Forelimb muscle (tissue), 1 donor: ENCODE results near the gene ACAD10. TPM values are rescaled to one million over a fixed set of nuclear protein-coding genes. Genes with fewer than 3 reads are reported as not detected.
"Not testable (repeated sequence)": the region's sequence is repeated elsewhere in the genome, so short reads cannot be mapped to it uniquely, and the experiment has no call there.

ENCODE experiments used
- DNase-seq: peaks from one replicate; pipeline ENCODE4 v3.0.0-alpha.2; 2013; ENCODE audit warnings: low read depth
- polyA plus RNA-seq: library from polyadenylated mRNA; unstranded; fragments of 120-200 nt; gene quantifications from one replicate; pipeline ENCODE4 v1.2.1, GENCODE V29; 2013; ENCODE audit not compliant: insufficient read length

ACAD10 gene
- polyA plus RNA-seq, 1 donor = 17.7 TPM

DNA sequence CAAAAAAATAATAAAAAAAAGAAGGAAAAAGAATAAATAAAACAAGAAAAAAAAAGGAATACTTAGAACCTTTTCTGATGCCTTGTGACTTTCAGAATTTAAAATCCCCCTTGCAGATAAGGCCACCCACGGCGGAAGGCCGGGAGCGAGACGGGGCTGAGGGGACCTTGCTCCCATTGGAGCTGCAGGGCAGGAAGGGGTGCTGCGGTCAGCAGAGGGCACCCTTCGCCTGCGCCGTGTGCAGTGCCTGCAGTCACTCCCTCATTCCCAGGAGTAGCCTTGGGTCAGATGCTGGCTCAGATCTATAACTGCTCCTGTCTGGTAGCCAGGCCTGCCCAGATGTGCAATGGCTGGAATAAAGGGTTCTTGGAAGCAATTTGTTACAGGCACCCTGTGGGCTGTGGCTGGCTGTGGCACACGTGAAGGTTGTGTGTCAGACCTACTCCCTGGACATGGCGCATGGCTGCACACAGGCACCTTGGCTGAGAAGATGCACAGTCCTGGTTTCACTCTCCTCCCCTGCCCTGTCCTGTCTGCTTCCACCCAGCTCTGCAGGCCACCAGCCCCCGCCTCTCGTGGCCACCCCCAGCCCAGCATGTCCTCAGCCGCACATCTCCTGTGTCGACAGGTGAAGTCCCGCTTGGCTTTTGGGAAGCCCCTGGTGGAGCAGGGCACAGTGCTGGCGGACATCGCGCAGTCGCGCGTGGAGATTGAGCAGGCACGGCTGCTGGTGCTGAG, 67.5 kb downstream of the ACAD10 start:
- no peak for DNase-seq

DNA sequence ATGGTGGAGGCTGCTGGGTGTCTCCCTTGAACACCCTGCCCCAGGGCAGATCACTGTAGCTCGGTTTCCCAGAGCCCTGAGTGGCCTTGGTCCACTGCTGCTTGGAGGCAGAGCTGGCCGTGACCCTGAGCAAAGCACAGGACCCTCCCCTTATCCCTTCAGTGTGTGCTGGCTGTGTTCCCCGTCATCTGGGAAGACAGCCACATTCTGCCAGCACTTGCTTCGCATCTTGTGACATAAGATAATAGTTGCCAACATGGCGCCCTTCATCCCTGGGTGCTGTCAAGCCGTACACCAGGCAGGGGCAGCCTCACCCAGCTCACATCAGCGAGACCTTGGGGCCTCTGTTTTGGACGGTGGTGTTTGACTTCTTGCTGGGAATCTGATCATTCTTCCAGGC, 68.8 kb downstream of the ACAD10 start:
- DNase-seq = no peak

DNA sequence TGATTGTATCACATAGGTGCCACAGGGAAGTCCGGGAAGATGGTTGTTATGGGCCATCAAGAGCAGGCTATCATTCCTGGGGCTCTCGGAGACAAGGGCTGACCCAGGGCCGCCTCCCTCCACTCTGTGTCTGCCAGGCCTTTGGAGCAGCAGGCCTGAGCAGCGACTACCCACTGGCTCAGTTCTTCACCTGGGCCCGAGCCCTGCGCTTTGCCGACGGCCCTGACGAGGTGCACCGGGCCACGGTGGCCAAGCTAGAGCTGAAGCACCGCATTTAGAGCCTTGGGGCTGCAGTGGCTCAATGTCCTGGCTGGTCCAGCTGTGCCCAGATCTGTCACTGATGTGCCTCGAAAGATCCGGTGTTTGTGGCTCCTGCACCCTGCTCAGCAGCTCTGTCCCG, 70.3 kb downstream of the ACAD10 start:
- no peak for DNase-seq

DNA sequence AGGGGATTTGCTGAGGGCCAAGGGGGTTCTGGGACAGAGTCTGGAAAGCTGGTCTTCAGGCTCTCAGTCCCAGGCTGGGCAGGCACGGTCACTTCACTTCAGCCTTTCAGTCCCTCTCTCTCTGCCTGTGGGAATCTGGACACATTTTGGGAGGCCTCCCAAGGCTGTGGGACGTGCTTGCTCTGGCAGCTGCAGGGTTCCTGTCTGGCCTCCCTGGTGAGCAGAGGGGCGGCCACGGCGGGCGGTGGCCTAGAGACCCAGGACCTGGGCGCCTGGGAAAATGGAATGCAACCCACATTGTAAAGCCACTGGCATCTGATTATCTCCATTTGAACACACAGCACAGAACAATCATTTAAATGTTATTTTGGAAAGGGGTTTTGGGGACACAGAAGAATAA, 70.8 kb downstream of the ACAD10 start:
- no peak for DNase-seq

DNA sequence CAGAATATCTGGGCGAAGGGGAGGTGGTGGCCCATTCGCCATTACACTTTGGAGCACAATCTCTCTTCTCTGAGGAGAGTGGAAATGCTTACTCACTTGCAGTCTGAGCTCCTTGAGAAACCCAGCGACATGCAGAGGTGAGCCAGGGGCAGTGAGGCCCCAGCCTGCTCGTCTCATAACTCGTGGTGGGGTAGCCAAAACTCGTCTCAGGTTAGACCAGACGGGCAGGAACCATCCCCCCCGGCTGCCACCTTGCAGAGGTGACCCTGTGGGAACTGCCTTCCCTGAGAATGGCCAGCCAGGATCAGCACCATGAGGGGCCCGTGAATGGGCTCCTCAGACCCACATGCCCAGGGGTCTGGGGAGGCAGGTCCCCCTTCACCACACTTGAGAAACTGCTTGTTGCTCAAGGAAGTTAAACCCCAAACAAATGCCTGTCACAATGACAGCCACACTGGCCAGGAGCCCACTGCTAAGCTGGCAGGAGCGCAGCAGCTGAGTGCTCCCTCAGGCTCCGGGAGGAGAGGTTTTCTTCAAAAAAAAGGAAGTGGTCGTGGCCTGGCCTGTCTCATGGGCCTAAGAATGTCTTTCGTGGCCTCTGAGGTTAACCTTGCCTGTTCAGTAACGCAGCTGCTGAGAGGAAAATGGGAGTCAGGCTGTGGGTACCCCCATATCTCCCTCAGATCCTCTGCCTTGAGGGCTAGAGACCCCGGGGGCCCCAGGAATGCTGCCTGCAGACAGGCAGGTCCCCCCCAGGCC, 71.7 kb downstream of the ACAD10 start:
- DNase-seq = no peak

DNA sequence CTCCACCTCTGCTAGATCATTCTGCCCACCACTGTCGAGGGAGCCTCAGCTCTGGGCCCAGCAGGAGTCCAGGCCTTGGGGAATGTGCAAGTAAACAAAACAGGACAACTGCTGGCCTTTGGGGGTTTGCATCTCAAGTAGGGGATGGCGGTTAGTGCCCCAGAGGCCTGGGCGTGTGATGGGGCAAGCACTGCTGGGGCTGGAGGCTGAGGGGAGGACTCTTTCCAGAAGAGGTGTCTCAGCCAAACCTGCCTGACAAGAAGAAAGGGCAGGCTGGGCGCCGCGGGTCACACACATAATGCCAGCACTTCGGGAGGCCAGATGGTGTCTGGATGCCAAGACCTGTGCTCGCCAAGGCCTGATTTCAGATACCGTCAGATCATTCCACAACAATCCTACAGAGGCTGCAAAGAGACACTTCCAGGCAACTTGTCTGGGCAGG, 72.3 kb downstream of the ACAD10 start:
- DNase-seq = no peak

DNA sequence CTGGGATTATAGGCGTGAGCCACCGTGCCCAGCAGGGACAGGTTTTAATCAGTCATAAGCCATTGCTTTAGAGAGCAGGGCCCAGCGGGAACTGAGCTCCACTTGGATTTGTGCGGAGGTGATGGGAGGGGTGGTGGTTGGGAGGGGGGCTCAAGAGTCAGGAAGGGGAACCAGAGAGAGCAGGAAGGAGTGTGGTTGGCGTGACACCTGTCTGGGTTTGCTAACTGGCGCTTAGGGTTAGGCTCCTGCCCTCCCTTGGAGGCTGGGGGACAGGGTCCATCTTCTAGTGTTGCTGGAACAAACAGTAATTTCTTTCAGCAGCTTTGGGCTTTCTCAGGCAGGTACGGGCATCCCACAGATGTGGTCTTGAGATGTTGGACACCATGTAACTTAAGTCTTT, 73.4 kb downstream of the ACAD10 start:
- no peak for DNase-seq

DNA sequence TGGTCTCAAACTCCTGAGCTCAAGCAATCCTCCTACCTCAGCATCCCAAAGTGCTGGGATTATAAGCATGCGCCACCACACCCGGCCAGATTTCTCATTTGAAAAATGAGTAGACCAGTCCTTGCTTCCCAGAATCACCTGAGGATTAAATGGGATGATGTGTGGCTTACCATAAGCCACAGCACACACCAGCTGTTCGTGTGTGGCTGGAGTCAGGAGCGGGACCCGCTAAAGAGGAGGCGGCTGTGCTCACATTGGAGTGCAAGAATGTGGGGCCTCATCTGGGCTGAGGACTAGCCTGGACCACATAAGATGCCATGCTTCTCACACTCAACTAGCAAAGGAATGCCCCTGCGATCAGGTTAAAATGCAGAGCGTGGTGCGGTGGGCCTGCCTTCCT, 74.1 kb downstream of the ACAD10 start:
- no peak for DNase-seq

DNA sequence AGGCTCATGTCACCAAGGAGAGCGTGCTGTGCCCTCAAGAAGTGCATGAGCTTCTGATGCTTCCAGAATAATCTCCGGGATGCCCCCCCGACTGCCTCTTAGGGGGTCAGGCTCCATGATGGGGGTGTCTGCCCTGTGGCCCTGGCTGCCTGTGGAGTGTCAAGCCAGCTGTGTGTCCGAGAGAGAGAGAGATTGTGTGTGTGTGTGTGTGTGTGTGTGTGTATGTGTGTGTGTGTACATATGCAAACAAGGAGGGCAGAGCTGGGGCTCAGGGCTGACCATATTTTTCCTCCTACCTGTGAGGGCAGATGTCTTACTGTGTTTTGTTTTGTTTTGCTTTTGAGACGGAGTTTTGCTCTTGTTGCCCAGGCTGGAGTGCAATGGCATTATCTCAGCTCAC, 75.2 kb downstream of the ACAD10 start:
- DNase-seq = no peak

DNA sequence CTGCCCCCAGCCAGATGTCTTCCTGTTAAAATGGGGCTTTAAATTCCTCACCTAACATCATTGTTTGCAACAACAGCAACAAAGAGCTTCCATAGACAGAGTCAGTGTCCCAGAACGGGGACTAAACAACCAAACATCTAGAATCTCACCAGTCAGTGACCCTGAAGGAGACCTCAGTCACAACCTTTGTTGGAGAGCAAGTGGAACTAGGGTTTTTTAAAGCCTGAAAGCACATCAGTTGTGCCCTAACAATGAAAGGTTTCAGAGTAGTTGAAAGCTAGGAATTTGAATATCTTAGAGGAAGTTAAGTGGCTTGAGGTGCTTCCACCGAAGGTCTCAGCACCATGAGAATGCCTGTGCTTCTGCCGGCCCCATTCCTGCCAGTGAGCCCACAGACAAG, 75.9 kb downstream of the ACAD10 start:
- no peak for DNase-seq

DNA sequence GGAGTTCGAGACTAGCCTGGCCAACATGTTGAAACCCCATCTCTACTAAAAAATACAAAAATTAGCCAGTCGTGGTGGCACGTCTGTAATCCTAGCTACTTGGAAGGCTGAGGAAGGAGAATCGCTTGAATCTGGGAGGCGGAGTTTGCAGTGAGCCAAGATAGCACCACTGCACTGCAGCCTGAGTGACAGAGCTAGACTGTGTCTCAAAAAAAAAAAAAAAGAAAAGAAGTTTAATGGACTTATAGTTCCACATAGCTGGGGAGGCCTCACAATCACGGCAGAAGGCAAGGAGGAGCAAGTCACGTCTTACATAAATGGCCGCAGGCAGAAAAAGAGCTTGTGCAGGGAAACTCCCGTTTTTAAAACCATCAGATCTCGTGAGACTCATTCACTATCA, 77.7 kb downstream of the ACAD10 start:
- DNase-seq = not testable (repeated sequence)

DNA sequence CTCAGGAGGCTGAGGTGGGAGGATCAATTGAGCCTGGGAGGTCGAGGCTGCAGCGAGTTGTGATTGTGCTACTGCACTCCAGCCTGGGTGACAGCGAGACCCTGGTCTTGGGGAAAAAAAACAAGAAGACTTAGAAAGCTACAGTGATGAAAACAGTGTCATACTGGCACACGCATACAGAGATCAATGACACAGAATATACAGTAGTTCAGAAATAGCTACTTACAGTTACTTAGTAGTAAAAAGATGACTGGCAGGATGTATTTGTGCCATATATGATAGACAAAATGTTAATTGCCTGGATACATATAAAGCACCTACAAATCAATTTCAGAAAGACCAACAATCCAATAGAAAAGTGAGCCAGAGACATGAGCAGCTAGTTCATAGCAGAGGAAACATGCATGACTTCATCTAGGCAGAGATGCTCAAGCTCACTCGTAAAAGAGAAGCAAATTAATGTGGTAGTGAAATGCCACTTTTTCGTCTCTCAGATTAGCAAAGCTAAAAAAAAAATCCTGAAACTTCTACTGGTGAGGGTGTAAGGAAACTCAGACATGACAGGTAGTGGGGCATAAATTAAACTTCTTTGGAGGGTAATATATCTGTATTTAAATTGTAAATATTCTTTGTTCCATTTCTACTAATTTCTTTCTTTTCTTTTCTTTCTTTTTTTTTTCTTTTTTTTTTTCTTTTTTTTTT, 78.4 kb downstream of the ACAD10 start:
- DNase-seq = no peak

DNA sequence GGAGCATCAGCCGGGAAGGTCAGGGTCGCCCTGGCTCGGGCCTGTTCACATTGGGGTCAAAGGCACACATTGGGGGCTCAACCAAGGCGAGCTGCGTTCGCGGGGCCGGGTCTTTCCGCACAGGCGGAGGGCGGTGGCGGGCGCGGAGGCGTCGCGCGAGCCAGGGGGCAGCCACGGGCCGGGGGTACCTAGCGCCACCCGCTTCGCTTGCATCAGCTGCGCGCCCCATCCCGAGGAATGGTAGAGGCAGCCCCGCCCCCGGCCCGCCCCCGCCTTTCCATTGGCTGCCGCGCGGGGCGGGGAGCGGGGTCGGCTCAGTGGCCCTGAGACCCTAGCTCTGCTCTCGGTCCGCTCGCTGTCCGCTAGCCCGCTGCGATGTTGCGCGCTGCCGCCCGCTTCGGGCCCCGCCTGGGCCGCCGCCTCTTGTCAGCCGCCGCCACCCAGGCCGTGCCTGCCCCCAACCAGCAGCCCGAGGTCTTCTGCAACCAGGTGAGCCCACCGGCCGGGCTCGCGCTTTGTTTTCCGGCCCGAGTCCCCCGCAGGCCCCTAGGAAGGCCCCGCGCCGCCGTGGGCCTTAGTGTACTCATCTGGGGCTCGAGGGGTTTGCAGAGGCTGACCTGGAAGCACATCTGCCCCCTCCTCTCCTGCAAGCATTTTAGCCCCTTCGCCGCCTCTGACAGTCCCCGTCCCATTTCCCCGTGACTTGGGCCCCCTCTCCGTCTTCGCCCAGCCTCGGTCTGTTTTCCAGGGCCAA, 80.9 kb downstream of the ACAD10 start, which contains the start of gene ALDH2:
Gene ALDH2 (plus strand): TSS at position 326 of the 754 bp plus-strand sequence. CDS start 50 bp downstream, at position 376.
- DNase-seq = peak; percentile 28

DNA sequence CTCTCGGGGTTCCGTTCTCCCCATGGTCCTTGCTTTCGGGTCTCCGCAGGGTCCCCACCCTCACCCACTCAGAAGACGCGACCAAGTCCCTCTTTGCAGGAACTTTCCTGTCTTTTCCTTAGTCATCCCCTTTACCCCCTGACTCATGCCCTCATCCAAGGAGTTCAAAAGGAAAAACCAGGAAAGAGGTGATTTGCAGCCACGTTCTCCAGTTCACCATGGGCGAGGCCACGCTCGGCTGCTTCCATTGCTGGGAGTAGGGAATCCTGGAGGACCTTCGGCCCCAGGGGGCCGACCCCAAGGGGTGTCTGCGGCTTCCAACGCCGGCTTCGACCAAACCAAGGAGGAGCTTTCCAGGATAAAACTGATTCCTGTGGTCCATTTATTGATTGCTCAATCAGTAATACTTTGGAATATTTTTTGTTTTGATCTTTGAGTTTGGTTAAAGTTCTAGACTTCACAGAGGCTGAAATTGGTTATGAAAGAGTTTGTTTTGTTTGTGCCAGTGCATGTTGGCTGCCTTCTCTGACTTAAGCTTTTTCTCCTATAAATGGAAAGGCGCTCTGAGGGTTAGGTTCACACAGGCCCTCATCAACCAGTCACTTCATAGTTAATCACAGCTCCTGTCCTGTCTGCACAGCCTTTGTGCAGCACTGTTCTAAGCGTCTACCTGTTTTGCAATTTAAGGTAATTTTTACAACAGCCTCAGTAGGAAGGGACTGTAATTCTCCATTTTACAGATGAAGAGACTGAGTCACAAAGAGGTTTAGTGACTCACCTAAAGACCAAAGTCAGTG, 81.7 kb downstream of the ACAD10 start:
- no peak for DNase-seq

DNA sequence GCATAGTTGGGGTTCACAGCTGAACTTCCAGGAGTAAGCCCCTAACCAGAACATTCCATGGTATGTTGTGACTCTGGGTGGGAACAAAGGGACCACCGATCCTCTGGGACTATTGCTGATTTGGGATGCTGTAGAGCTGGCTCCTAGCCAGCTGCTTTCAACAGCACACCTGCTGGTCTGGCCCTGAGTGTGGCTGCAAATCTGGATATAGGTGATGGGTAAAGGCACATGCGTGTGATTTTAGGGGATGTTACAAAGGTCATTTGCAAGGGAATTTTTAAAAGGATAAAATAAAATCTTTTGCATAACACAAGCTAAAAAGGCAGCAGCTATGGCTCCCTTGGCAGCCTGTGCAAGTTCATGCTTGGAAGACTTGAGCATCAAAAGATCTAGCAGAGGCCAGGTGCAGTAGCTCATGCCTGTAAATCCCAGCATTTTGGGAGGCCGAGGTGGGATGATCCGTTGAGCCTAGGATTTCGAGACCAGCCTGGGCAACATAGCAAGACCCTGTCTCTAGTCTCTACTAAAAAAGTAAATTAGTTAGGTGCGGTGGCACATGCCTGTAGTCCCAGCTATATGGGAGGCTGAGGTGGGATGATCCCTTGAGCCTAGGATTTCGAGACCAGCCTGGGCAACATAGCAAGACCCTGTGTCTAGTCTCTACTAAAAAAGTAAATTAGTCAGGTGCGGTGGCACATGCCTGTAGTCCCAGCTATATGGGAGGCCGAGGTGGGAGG, 82.5 kb downstream of the ACAD10 start:
- no peak for DNase-seq

DNA sequence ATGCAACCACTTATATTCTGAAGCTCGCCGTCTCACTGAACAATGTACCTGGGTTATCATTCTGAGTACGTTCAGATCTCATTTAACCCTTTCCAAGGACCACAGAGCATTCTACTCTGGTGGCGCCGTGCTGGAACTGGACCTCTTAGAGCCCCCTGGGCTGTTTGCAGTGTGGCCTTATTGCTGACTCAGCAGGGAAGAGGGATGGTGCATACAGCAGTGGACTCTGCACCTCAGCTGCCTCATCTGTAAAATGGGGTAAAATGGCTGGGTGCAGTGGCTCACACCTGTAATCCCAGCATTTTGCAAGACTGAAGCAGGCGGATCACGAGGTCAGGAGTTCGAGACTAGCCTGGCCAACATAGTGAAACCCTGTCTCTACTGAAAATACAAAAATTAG, 83.7 kb downstream of the ACAD10 start:
- no peak for DNase-seq

DNA sequence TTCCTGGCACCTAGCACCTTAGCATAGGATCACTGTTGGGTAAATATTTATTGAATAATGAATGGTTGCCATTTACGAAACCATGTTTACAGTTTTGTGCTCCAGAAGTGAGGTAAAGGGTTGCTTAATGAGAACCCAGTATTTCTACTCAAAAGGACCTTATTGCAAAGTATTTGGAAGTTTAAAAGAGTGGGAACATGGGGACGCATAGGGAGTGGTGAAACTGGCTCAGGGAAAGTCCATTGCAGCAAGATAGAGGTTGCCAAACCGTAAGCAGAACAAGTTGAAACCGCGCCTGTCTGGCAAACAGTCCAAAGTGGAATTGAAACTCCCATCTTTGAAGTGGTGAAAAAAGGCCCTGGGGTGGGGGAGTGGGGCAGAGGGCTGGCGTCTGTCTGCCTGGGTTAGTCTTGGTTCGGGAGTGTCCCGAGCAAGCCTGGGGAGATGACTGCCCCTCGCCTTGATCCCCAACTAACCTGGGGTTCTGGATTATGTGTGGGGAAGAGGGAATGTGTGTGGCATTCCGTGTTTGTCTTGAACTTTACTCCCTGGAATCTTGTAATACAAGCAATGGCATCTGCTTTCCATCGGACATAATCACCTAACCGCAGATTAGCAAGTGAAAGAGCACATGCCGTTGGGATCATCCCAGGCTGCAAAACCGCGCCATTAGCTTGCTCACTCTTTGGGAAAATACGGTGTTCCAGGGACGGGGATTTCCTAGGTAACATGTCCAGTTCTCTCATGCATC, 88.1 kb downstream of the ACAD10 start:
- DNase-seq = peak; percentile 26

DNA sequence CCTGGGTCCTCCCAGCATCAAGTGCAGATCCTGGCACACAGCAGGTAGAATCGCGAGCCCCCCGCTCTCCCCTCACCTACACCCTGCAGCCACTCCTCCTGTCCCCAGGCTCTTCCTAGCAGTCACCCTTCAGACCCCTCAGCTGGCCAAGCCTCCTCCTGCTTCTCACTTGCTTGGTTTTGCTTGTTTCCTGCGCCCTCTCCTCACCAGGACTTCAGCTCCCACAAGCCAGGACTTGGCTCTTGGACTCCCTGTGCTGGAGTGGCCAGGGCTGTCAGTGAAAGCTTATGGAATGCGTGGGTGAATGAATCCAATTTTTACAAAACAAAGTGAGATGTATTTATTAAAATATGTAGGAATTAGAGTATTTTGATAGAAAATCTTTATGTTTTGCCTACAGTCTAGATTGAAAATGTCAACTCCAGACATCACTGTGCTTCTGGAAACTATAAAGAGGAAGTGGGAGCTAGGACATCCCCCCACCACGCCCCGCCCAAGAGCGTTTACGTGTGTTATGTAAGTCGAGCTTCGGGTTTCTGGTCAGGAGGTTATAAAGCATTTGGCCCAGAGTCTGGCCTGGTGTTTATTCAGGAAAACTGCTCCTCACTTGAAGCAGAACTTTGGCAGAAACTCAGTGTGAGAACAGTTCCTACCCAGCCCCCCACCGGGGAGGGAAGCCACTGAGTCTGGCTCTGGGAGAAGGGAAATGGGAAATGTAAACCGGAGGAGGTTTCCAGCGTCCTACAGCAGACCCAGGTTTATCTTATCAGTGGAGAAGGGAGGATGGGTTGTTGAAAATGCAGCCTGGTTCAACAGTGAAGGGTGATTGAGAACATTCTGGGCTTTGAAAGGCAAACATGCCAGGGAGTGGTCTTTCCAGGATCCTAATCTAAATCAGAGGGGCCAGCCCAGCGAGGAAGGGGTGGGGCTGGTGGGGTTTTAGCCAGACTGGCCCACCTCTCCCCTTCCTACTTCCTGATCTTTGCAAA, 89.6 kb downstream of the ACAD10 start:
- peak; percentile 92 for DNase-seq
